DOHH2 (cell line): Measurements from ENCODE around the gene LRR1.

Experiments used
- EZH2phosphoT487 ChIP-seq: fragments of 200-600 bp; sonication (generic); IDR thresholded peaks from 2 replicates; pipeline ENCODE4 v1.6.1; 2017; ENCODE audit warnings: borderline replicate concordance, mild to moderate bottlenecking, antibody characterized with exemption, low read length, moderate library complexity, mixed read lengths
- TF ChIP-seq, protein P1 (sequence below): fragments of 200-600 bp; sonication (generic); IDR thresholded peaks from one replicate; pipeline ENCODE4 v1.5.1; 2014; ENCODE audit warnings: antibody characterized with exemption, mild to moderate bottlenecking, low read depth, low read length; ENCODE audit not compliant: poor library complexity, severe bottlenecking

DNA sequence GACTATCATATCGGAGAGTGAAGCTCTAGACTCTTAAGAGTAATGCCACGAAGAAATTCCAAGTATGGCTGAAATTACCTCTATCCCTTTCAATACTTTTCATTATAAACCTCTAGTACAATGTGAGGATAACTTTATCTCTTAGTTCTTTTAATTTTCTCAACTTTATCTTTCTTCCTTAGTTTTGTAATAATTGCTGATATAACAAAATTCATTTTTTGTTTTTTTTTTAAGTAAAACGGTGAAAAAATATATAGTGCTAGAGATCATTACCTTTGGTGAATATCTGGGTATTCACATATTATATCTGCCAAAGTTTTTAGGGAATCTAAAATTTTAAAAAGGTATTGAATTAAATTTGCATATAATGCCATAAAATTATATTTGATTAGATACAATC lies 55.8 kb downstream of the LRR1 start:
- TF ChIP-seq, protein P1, sequence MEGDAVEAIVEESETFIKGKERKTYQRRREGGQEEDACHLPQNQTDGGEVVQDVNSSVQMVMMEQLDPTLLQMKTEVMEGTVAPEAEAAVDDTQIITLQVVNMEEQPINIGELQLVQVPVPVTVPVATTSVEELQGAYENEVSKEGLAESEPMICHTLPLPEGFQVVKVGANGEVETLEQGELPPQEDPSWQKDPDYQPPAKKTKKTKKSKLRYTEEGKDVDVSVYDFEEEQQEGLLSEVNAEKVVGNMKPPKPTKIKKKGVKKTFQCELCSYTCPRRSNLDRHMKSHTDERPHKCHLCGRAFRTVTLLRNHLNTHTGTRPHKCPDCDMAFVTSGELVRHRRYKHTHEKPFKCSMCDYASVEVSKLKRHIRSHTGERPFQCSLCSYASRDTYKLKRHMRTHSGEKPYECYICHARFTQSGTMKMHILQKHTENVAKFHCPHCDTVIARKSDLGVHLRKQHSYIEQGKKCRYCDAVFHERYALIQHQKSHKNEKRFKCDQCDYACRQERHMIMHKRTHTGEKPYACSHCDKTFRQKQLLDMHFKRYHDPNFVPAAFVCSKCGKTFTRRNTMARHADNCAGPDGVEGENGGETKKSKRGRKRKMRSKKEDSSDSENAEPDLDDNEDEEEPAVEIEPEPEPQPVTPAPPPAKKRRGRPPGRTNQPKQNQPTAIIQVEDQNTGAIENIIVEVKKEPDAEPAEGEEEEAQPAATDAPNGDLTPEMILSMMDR, result no peak
- TF ChIP-seq EZH2phosphoT487, result no peak
